22Rv1 (cell line): Measurements from ENCODE around the gene GRPEL2.

Experiments used
- ZFX ChIP-seq: fragments of 450-650 bp; IDR thresholded peaks from 2 replicates; pipeline ENCODE4 v1.6.1; 2017; ENCODE audit warnings: antibody characterized with exemption, borderline replicate concordance
- TF ChIP-seq, protein P1 (sequence below): fragments of 450-650 bp; IDR thresholded peaks from 2 replicates; pipeline ENCODE4 v1.5.1; 2017; ENCODE audit warnings: mild to moderate bottlenecking

DNA sequence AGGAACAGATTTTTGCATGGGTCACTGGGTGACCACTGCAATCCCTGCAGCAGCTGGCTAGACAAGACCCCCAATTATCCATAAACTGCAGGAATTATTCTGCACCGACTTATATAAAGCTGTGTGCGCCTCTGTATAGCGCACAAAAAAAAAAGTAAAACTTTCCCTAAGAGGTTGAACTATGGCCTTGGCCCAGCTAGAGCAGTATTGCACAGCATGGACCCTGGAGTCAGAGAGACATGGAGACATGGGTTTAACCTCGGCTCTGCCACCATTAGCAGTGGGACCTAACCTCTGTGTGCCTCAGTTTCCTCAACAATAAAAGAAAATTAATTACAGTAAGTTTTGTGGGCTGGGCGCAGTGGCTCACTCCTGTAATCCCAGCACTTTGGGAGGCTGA is 17.1 kb upstream of the GRPEL2 start:
- TF ChIP-seq, protein P1, sequence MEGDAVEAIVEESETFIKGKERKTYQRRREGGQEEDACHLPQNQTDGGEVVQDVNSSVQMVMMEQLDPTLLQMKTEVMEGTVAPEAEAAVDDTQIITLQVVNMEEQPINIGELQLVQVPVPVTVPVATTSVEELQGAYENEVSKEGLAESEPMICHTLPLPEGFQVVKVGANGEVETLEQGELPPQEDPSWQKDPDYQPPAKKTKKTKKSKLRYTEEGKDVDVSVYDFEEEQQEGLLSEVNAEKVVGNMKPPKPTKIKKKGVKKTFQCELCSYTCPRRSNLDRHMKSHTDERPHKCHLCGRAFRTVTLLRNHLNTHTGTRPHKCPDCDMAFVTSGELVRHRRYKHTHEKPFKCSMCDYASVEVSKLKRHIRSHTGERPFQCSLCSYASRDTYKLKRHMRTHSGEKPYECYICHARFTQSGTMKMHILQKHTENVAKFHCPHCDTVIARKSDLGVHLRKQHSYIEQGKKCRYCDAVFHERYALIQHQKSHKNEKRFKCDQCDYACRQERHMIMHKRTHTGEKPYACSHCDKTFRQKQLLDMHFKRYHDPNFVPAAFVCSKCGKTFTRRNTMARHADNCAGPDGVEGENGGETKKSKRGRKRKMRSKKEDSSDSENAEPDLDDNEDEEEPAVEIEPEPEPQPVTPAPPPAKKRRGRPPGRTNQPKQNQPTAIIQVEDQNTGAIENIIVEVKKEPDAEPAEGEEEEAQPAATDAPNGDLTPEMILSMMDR = no peak
- no peak for TF ChIP-seq ZFX
